HG03135 (cell line): ENCODE data around the gene MAP3K13.
A peak's percentile ranks its signal among the peaks of the same experiment; 100 is the strongest.

ENCODE experiments used
- ATAC-seq: cut with Tn5 transposase; IDR thresholded peaks from one replicate; pipeline ENCODE4 v1.9.1; 2021; ENCODE audit warnings: mild to moderate bottlenecking, moderate library complexity; ENCODE audit not compliant: unreplicated experiment

Gene MAP3K13

DNA sequence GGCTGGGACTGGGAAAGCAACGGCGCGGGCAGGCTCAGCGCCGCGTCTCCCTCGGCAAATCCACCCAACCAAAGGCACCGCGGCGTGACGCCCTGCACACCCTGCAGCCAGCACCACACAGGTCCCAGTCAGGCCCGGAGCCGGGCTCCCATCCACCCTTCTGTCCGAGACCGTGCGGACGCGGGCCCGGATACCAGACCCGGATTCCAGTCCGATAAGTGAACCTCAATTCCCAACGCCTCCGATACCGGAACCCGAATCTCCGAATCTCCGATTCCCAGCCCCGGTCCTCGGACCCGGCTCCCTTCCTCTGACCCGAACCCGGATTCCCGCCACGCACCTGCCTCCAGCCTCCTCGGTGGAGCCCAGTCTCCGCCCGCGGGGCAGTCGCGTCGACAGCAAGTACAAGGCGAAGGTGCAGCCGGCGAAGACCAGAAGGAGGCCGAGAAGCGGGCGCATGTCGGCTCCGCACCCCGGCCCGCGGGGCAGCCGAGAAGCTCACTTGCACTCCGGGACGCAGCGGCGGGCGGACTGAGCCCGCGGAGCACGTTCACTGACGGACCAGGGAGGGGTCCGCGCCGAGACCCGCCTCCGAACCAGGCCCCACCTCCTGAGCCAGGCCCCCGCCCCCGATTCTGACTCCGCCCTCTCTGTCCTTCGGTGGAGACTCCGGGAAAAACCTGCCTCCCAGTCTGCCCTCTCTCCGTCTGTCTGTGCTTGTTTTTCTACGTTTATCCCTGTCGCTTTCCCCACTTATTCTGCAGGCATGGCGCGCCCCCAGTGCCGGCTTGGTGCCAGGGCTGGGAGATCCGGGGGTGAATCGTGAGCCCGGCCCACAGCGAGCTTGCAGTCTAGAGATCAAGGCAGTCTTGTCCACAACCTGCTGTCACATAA lies 135.8 kb downstream of the MAP3K13 start, which contains the start of gene TMEM41A:
TMEM41A (minus strand) TSS at position 533 of the 894 bp plus-strand sequence; CDS start at position 459, 74 bp downstream.
- peak; percentile 98 for ATAC-seq

DNA sequence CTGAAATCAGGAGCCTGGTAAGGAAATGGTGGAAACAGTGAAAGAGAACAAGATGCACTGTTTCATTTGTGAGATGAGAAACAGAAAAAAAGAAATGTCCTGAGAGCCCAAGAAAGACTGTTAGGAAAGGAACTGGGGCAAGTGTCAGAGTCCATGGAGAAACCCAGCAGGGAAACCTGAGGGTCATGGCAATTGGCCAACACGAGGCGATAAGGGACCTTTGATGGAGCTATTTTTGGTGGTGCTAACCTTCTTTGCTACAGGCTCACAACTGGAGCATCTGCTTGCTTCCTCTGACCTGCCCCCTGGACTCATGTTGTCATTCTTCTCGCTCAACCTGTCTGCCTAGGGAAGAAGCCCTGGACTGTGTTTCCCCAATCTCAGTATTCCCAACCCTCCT lies 140.1 kb downstream of the MAP3K13 start:
- ATAC-seq = no peak

DNA sequence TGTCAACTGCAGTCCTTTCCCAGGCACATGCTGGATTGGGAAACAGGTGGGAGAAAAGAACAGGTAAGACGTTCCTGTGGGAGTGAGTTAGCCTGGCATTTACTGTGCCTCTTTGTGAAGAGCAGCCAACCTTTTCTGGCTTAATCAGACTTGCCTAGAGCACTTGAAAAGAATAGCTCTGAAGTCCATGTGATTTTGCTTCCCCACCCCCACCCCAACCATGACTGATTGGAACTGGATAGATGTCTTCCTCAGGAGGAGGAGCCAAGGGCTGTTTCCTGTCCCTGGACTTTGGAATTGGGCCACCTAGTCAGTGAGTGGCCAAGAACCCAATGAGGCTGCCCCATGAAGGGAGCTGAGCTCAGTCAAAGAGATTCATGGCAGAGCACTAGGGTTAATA lies 140.6 kb downstream of the MAP3K13 start:
- no peak for ATAC-seq

DNA sequence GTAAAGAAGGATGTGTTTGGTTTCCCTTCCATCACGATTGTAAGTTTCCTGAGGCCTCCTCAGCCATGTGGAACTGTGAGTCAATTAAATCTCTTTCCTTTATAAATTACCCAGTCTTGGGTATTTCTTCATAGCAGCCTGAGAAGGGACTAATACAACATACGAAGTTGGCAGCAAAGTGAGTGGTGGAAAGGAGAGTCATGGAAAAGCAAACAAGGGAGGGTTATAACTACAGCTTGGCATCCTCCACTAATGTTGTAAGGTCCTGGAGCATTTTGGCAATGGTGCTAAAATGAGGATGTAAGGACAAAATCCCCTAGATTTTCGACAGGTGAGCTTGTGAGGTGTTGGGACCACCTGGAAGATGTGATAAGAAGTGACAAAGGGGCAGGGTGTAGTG lies 141.7 kb downstream of the MAP3K13 start:
- no peak for ATAC-seq

DNA sequence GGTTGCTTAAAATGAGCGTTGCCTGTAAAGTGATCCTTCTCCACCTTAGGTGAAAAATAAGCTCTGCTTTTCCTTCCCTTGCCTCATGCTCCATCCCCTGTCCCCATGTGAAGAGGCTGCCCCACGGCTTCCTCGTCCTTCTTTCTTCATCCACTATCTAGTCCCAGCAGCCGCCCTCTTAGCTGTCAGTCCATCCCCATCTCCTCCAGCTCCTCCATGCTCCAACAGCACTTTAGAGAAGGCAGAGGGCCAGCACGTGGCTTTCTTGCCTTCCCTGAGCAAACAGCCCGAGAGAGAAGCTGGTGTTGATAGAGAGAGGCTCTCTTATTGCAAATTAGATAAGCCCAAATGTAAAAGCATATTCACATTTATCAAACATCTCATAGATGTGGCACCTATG lies 144.9 kb downstream of the MAP3K13 start:
- no peak for ATAC-seq

DNA sequence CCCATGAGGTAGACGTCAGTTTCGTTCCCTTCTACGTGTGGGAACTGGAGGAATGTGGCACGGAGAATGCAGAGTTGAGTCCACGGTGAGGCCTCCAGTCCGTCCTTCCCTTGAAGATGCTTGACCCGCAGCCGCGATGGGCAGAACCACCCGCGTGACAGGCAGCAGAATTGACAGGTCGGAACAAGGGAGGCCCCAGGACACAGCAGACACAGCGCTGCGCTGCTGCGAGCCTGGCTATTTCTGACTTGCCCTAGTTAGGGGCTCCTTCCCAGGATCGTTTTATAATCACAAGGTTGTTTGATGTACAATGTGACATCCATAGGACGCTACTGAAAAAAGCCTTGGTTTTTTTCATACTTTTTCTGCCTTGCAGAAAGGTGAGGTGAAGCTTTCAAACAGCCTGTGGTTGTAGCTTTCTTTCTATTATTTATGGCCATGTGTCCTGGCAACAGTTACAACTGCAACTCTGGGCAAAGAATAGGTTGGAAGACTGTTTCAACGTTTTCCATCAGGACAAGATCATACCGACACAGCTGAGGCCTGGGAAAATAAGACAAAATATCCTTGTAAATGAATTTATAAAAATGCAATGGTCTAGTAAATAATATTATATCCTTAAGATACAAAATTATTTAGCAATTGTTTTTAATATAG lies 145.5 kb downstream of the MAP3K13 start:
- no peak for ATAC-seq

DNA sequence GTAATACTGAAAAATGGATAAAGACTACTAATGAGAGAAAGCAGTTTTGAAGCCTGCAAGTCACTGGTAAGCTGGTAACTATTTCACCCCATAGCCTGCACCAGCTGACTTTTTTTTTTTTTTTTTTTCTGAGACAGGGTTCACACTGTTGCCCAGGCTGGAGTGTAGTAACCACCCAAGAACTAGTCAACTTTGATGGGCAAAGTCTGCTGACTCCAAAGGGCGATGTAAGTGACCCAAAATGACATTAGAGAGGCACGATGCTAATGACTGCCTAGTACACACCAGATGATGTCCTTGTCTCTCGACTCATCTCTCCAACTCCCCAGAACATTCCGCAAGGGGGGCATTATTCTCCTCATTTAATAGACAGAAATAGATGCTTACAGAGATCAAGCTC lies 148.8 kb downstream of the MAP3K13 start:
- no peak for ATAC-seq

DNA sequence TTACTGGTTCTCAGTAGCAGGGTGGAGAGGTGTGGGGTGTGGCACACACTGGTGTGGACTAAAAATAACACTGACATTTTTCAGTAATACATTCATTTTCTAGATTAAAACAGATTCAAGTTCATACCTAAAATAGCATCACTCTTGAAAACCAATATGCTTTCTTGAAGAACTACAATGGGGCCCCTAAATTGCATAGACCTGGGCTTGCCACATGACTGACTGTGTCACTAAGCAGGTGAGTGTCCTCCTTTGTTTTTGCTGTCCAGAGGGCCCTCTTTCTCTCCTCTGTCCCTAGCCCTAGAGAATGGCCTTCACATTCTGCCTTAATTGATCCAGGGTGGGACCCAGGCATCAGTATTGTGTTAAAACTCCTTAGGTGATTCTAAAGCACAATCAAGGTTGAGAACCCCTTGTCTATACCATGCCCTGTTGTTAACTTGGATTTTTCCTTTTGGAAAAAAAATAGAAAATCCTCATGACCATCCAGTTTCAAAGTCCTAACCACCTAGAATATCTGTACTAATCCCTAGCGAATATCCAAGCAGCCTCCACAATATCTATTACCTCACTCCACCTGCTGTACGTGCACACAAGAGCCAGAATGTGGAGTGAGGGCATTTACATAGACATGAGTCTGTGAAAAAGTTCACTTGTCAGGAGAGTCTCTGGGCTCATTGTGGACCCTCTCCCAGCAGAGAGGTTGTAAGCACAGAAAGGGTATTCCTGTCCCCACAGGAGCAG lies 154.6 kb downstream of the MAP3K13 start:
- no peak for ATAC-seq

DNA sequence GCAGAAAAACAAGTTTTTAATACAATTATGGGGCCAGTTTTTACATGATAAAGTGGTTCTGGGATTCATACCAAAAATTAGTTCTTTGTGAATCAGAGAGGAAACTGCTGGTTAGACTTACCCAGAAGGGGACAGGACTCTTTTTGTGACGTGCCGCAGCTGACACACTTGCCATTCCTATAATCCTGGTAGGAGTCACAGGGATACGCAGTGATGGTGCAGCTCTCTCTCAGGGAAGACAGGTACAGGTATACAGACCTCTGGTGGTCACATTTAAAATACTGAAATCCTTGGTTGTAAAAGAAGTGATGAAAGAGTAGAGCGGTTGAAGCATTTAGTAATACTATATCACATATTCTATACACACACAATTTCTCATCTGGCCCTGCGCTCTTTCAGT lies 156.1 kb downstream of the MAP3K13 start:
- ATAC-seq = no peak

DNA sequence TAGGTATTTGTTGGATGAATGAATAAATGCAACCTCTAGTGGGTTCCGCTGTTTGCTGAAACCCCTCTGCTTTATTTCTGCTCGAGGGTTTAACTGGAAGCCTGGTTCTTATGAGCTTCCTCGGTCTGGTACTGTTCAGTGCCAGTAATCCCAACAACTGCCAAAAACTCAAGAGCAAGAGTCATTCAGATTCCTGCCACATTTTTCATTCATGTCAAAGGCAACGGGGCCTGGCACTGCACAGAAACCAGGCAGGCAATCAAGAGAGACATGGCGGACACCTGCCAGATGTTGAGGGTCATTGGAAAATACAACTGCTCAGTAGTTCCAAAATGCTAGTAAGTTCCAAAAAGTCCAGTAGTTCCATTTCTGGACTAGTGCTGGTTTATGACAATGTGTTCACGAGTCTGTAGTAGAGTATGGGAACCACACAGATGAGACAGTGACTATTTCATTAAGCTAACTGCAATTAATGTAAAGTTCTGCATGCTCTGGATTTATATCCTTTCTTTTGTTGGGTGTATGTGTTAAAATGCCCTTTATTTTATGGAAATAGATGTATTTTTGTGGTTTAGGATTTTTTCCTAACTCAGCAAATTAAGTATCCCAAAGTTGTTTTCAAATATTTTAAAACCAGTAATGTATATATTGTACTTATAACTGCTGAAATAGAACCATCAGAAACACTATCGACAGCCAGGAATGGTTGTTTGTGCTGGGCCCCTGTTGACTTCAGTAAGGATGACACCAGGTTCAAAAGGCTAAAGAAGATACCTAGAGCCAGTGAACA lies 158.6 kb downstream of the MAP3K13 start:
- no peak for ATAC-seq

DNA sequence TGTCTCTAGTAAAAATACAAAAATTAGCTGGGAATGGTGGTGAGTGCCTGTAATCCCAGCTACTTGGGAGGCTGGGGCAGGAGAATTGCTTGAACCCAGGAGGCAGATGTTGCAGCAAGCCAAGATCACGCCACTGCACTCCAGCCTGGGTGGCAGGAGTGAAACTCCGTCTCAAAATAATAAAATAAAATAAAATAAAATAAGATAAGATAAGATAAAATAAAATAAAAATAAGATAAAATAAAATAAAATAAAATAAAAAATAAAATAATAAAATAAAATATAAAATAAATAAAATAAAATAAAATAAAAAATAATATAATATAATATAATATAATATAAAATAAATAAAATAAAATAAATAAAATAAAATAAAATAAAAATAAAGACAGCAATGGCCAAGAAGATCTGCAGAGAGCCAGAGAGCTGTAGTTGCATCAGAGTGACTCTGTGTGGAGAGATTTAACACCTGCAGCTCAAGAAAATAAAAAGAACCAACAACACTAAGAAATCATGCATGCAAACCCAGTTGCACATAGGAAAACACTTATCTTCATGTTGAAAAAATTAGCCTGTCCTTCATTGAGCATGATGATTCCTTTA lies 163.5 kb downstream of the MAP3K13 start:
- ATAC-seq = no peak

DNA sequence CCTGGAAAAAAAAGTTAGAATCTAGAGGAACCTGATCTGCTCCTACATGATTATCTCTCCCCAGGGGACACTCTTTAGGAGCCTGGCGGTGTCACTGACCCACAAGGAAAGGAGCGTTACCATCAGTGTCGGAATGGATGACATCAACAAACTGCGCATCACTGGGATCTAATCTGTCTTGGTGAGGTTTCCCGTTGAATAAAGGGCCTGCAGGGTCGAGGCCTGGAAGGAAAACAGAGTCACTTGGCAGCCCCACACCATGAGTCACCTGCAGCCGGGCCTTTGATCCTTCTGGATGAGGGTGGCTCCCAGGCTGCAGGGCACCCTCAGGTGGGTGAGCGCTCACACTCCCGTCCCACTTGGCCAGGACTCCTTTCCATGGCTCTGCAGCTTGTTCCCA lies 164.4 kb downstream of the MAP3K13 start:
- ATAC-seq = no peak

DNA sequence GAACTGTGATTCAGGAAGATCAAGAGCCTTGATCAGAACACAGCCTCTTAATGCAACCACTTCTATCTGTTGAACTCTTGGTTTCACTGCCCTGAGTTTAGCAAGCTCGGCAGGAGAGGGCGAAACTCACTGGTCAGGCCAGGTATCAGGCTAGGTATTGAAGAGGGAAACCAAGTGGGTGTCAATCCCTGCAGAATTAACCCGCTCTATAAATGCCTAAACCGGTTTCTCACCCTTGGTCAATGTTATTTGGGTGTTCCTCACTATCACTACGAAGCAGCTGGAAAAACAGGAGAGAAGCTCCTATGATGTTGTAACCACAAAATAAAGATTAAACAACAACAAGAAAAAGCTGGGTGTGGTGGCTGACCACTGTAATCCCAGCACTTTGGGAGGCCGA lies 165.6 kb downstream of the MAP3K13 start:
- ATAC-seq = no peak

DNA sequence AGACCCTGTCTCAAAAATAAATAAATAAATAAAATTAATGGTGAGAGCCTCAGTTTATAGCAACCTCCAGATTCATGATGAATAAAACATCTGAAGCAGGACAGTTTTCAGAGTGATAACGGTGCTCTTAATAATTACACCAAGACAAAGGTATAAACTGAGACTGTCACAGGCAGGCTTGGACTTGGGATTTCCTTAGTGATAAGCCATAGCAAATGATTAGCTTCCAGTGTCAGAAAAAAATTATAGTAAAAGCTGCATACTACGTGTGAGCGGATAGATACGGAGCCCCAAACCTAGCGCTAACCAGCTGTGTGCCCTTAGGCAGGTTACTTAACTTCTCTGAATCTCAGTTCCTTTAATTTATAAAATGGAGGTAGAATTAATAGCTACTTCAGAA lies 167.9 kb downstream of the MAP3K13 start:
- no peak for ATAC-seq

DNA sequence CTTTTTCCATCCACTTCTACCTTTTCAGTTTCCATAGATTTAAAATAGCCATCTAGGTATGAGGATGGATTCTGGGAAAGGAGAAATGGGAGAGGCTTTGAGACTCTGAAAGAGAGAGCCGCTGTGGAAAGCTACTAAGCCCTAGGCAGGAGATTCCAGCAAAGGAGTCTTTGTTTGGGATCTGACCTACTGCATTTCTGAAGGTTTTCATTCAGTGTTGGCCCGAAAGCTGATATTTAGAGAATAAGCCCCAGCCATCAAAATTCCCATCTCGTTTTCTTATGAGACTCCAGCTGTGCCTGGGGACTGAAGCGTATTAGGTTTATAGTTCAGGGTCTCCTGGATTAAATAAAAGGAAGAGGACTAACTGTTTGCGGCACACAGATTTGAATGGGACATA lies 170.0 kb downstream of the MAP3K13 start:
- ATAC-seq = no peak

DNA sequence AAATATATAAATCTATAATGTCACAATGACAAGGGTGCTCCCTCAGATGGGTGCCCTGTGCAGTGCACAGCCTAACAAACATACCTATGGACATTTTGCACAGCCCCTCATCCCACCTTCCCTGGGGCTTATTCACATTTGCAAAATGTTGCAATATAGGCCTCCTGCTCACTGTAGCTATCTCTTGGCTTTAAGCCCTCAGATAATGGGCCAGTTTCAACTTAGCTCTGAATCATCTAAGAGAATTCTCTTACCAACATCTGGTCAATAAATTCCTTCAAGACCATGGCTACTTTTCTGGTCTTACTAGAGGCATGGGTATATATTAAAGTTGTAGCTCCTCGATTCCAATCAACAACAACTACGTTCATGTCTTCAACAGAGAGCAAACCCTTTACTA lies 171.6 kb downstream of the MAP3K13 start:
- ATAC-seq = no peak

DNA sequence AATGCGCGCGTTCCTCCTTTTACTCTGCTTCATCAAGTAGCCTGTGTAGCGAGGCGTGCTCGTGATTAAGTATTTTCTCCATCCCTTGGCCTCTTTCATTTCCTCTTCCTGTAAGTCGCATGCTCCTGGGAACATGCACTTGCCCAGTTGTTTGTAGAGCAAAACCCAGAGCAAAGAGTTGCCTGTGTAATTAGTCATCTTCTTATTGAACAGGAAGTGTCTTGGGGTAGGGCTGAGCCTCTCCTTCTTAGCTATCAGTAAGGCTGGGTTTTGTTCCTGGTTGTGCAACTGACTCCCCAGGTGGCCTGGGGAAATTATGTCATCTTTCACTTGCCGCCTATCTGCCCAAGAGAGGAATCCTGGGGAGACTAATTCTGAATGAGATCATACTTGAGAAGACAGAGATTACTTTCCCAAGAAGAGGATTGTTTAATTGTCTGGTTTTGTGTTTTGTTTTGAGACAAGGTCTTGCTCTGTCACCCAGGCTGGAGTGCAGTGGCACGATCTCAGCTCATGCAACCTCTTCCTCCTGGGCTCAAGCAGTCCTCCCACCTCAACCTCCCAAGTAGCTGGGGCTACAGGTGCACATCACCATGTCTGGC lies 174.5 kb downstream of the MAP3K13 start:
- peak; percentile 97 for ATAC-seq
